DOHH2 (cell line): Measurements from ENCODE around the gene OXGR1.

Source experiments
- H3F3A ChIP-seq: fragments of 200-600 bp; sonication (generic), shearing (Covaris generic); 2 replicates; pipeline ENCODE4 v1.6.0; 2016; ENCODE audit warnings: antibody characterized with exemption, mild to moderate bottlenecking; ENCODE audit not compliant: control insufficient read depth, insufficient read depth
- H3K27ac ChIP-seq: fragments of 200-600 bp; sonication (generic); 2 replicates; pipeline ENCODE4 v1.5.1; 2014; ENCODE audit warnings: low read depth, mild to moderate bottlenecking, low read length, moderate library complexity
- H3K27me3 ChIP-seq: fragments of 200-600 bp; sonication (generic); 2 replicates; pipeline ENCODE4 v1.6.1; 2014; ENCODE audit warnings: mild to moderate bottlenecking, low read length, mixed read lengths; ENCODE audit not compliant: control insufficient read depth
- H3K36me3 ChIP-seq: fragments of 200-600 bp; sonication (generic); 2 replicates; pipeline ENCODE4 v1.6.1; 2014; ENCODE audit warnings: mild to moderate bottlenecking, low read length, moderate library complexity, mixed read lengths; ENCODE audit not compliant: control insufficient read depth
- H3K4me1 ChIP-seq: fragments of 200-600 bp; sonication (generic); 2 replicates; pipeline ENCODE4 v1.6.1; 2014; ENCODE audit warnings: mild to moderate bottlenecking, low read length, mixed read lengths; ENCODE audit not compliant: control insufficient read depth
- H3K4me2 ChIP-seq: fragments of 200-600 bp; sonication (generic); 2 replicates; pipeline ENCODE4 v1.6.0; 2014; ENCODE audit warnings: mild to moderate bottlenecking, low read length, moderate library complexity
- H3K4me3 ChIP-seq: fragments of 200-600 bp; sonication (generic); 2 replicates; pipeline ENCODE4 v1.5.1; 2014; ENCODE audit warnings: mild to moderate bottlenecking, low read length, mixed read lengths
- H3K79me2 ChIP-seq: fragments of 200-600 bp; sonication (generic); 2 replicates; pipeline ENCODE4 v1.6.1; 2014; ENCODE audit warnings: mild to moderate bottlenecking, low read length, mixed read lengths; ENCODE audit not compliant: control insufficient read depth
- H3K9me2 ChIP-seq: fragments of 200-600 bp; sonication (generic); replicated peaks from 2 replicates; pipeline ENCODE4 v1.6.1; 2014; ENCODE audit warnings: mild to moderate bottlenecking, low read length, mixed read lengths; ENCODE audit not compliant: control insufficient read depth
- H3K9me3 ChIP-seq: fragments of 200-600 bp; sonication (generic); 2 replicates; pipeline ENCODE4 v1.6.1; 2014; ENCODE audit warnings: antibody characterized with exemption, low read length, mixed read lengths; ENCODE audit not compliant: control insufficient read depth, insufficient read depth
- H4K20me1 ChIP-seq: fragments of 200-600 bp; sonication (generic); 2 replicates; pipeline ENCODE4 v1.6.0; 2014; ENCODE audit warnings: low read depth, mild to moderate bottlenecking, antibody characterized with exemption, low read length, moderate library complexity; ENCODE audit not compliant: control insufficient read depth, insufficient read depth
- CTCF ChIP-seq: fragments of 200-600 bp; sonication (generic); IDR thresholded peaks from one replicate; pipeline ENCODE4 v1.5.1; 2014; ENCODE audit warnings: antibody characterized with exemption, mild to moderate bottlenecking, low read depth, low read length; ENCODE audit not compliant: poor library complexity, severe bottlenecking
- EZH2phosphoT487 ChIP-seq: fragments of 200-600 bp; sonication (generic); IDR thresholded peaks from 2 replicates; pipeline ENCODE4 v1.6.1; 2017; ENCODE audit warnings: borderline replicate concordance, mild to moderate bottlenecking, antibody characterized with exemption, low read length, moderate library complexity, mixed read lengths

Gene OXGR1

DNA sequence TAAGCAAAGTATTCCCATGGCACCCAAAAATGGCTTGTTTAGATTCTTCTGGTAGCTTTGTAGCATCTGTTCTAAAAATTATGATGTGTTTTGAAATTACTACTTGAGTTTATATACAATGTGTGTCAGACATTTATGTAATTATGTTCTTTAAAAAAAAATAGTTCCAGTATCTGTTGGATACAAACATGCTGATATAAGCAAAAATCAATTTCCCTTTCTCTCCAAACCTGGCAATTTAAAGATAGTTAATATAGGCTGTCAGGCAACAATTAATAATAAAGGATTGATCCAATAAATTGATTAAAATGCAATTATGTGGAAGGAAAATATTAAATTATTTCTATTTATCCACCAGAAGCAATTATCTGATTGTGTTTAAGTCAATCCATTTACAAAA, 41.7 kb downstream of the OXGR1 start:
- Histone ChIP-seq H3K4me3 (no peak overlapping the region), H3K79me2 (no peaks in the 10 kb centered on the region), H3K27ac (no peak overlapping the region), H3K4me1 (no peaks in the 10 kb centered on the region), H3K9me2 (no peaks in the 10 kb centered on the region), H3K4me2 (no peak overlapping the region), H3K27me3 (no peaks in the 10 kb centered on the region), H3K9me3 (no peaks in the 10 kb centered on the region), H3K36me3 (no peaks in the 10 kb centered on the region), H4K20me1 (no peaks in the 10 kb centered on the region), H3F3A (no peaks in the 10 kb centered on the region)
- TF ChIP-seq CTCF (no peak), EZH2phosphoT487 (no peak)

DNA sequence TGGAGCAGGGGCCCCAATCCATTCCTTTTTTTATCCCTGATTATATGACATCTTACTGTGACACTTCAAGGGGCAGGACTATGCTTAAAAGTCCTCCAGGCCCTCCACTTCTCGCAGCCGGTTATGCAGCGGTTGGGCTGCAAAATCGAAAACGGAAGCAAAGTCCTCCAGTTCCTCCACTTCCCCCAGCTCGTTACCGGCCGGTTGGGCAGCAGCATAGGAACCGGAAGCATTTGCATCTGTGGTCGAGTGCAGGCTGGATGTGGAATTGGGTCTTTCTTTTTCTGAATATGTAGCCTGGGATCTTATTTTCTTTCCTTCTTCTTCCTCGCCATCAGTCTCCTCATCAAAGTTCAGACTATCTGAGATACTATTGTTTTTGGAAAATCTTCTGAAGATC, 46.1 kb downstream of the OXGR1 start:
- Histone ChIP-seq H3K27me3 (no peaks in the 10 kb centered on the region), H3K4me2 (no peak overlapping the region), H3K79me2 (no peaks in the 10 kb centered on the region), H3F3A (no peaks in the 10 kb centered on the region), H3K9me3 (no peaks in the 10 kb centered on the region), H3K9me2 (no peaks in the 10 kb centered on the region), H4K20me1 (no peaks in the 10 kb centered on the region), H3K4me3 (no peak overlapping the region), H3K27ac (no peak overlapping the region), H3K4me1 (no peaks in the 10 kb centered on the region), H3K36me3 (no peaks in the 10 kb centered on the region)
- TF ChIP-seq CTCF (no peak), EZH2phosphoT487 (no peak)

- Histone ChIP-seq H3K27ac (no peak overlapping the region), H3K4me3 (no peak overlapping the region), H3K9me2 (no peaks in the 10 kb centered on the region), H3F3A (no peaks in the 10 kb centered on the region), H4K20me1 (no peaks in the 10 kb centered on the region), H3K9me3 (no peaks in the 10 kb centered on the region), H3K27me3 (no peaks in the 10 kb centered on the region), H3K36me3 (no peaks in the 10 kb centered on the region), H3K4me1 (no peaks in the 10 kb centered on the region), H3K4me2 (no peak overlapping the region), H3K79me2 (no peaks in the 10 kb centered on the region)
- TF ChIP-seq EZH2phosphoT487 (no peak), CTCF (no peak)
These were observed 46.8 kb downstream of the OXGR1 start for GRCh38 chr13:96947343-96947910.
